Measurements from ENCODE around the gene GFOD1. TPM values are rescaled to one million over a fixed set of nuclear protein-coding genes. Genes with fewer than 3 reads are reported as not detected.
A peak's percentile ranks its signal among the peaks of the same experiment; 100 is the strongest.
"Not testable (repeated sequence)": the region's sequence is repeated elsewhere in the genome, so short reads cannot be mapped to it uniquely, and the experiment has no call there.

Gene GFOD1
- total and polyA plus RNA-seq, 5 experiments from 2014 or later: 0.08 to 2.0 (median 1.2) TPM

DNA sequence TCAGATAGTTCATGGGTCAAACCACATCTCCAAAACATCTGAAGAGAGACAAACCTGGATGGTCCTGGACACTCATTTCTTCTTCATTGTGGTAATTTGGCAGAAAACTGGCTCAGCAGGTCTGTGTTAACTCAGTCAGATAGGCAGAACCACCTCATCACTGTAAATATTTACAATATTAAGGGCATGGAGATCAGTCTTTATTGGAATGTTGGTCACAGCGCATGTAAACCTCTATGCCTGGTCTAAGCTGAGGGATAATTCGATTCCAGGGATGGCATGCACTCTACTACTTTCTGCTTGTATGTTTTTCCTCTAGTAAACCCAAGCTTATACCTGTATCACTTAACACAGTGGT, 155.1 kb downstream of the GFOD1 start:
- POLR2A ChIA-PET: no interaction called here
- H3K36me3 Mint-ChIP-seq: no peaks in the 10 kb centered on the region
- no peak overlapping the region for H3K4me3 Mint-ChIP-seq
- peaks cover 0 to 24% (median 17%) of the 10 kb centered on the region in 4 donors for H3K4me1 Mint-ChIP-seq
- H3K9me3 Mint-ChIP-seq: no peaks in the 10 kb centered on the region
- no peaks in the 10 kb centered on the region for H3K27me3 Mint-ChIP-seq
- DNase-seq: no peak
- ATAC-seq: no peak
- H3K27ac Mint-ChIP-seq: no peak overlapping the region

DNA sequence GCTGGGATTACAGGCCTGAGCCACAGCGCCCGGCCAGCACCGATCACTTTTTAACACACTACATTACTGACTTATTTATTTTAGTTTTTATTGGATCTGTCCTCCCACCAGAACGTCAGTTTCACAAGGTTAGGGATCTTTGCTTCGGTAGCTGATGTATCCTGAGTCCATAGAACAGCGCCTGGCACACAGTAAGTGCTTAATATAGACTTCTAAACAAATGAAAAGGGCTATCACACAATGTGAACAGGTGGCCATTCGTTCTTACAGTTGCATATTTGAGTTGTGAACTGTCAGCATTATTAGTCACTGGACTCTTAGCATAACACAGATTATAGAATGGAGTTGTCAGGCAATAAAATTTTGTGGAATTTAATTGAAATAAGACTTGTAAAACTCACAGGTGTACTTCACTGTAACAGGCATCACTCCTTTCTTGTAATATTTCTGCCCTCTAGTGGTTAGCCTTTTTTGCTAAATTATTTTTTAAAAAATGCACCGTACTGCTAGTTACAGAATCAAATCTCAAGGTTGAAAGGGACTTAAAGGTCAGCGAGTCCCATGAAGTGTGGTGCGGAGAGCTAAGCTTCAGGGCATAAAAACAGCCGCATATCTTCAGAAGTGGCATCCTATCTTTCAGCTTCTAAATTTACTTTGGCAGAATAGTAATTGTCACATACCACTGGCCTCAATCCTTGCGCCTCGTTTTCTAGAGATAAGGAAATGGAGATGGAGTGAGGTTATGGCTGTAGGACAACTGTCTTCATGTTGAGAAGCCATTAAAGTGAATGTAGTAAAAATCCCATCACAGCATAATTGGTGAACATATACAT, 155.7 kb downstream of the GFOD1 start:
- Mint-ChIP-seq H3K36me3 (no peaks in the 10 kb centered on the region), H3K9me3 (no peaks in the 10 kb centered on the region), H3K27ac (peak overlapping the region in 1 of 10 donors; percentile 46), H3K27me3 (no peaks in the 10 kb centered on the region), H3K4me3 (no peak overlapping the region), H3K4me1 (peaks cover 0 to 26% (median 18%) of the 10 kb centered on the region in 4 donors)
- no peak for ATAC-seq
- DNase-seq: peak in 3 of 10 donors; percentile 42 to 51 (median 45)
- POLR2A ChIA-PET: interaction anchor here (0.5 kb wide), 1 partner anchor 394 kb away, joined by 6 read pairs; no protein-coding TSS in a partner anchor

DNA sequence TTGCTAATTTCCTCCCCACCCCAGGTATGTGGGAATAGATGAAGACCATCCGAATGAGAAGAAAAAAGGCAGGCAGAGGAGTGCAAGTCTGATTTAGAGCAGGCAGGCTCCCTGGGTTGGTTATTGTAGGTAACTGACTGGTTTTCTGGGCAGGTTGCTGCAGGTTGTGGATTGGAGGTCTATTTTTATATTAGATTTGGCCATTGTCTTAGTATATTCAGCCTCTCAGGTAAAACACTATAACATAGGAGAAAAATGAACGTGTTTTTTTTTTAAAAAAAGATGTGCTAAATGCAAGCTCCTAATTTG, 158.6 kb downstream of the GFOD1 start:
- ATAC-seq: no peak
- peak overlapping the region; percentile 90 to 97 (median 96) for H3K4me3 Mint-ChIP-seq
- peak overlapping the region; percentile 95 to 99 (median 98) for H3K27ac Mint-ChIP-seq
- peaks cover 2 to 31% (median 19%) of the 10 kb centered on the region in 4 donors for H3K4me1 Mint-ChIP-seq
- no peak for DNase-seq
- H3K27me3 Mint-ChIP-seq: no peaks in the 10 kb centered on the region
- no peaks in the 10 kb centered on the region for H3K9me3 Mint-ChIP-seq
- peaks cover 6 to 21% (median 9%) of the 10 kb centered on the region in 3 donors for H3K36me3 Mint-ChIP-seq
- POLR2A ChIA-PET: interaction anchor here (1.1 to 2.1 kb wide), 7 partner anchors 9 to 485 kb away, joined by 3 to 17 read pairs (median 7); partner anchors contain the start of genes MCUR1, NOL7, RANBP9 and SIRT5

DNA sequence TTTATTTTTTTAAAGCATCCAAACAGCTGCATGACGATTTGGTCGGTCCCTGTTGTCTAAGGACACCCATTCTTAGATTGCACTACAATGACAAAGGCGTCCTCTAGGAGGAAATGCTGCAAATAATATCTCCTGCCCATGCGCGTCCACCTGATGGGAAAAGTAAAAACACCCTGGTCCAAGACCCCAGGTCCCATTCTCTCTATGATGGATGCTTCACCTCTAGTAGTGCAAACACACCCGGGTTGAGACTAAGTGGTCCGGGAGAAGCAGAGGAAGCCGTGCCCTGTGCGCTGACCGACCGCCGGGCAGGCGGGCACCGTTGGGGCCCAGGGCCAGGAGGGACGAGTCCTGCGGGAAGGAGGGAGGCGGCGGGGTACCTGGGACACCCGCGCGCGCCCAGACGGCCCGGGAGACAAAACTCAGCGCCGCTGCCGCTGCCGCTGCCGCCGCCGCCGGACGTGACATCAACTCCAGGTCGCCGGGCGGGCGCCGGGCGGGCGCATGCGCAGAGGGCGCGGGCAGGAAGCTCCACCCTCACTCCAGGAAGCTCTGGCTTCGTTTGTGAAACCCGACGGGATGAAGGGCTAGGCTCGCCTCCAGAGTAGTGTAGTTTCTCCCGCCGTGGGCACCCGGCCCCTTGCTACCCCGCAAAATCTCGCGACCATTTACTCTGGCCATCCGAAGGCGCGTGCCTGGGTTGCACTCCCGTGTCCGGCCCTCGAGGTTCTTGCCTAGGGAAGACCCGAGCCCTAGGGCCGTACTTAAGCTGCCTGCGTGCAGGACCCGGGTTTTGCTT, 159.1 kb downstream of the GFOD1 start, which contains the start of gene TBC1D7:
TBC1D7 (minus strand) TSS at position 462 of the 799 bp plus-strand sequence. CDS start 1,639 bp downstream, outside the sequence.
- Mint-ChIP-seq H3K27me3 (no peaks in the 10 kb centered on the region), H3K9me3 (no peaks in the 10 kb centered on the region), H3K4me3 (peak within 1 kb of the TSS; percentile 90 to 97 (median 96)), H3K27ac (peak within 1 kb of the TSS; percentile 95 to 99 (median 98)), H3K36me3 (peaks cover 6 to 26% (median 9%) of the 10 kb centered on the region in 3 donors), H3K4me1 (peaks cover 2 to 31% (median 19%) of the 10 kb centered on the region in 4 donors)
- DNase-seq (peak; percentile 88 to 96 (median 94)), ATAC-seq (peak; percentile 86 to 88)
- POLR2A ChIA-PET: interaction anchor here (0.6 to 2.1 kb wide), 8 partner anchors 9 to 486 kb away, joined by 3 to 17 read pairs (median 6); partner anchors contain the start of genes MCUR1, NOL7, RANBP9 and SIRT5

DNA sequence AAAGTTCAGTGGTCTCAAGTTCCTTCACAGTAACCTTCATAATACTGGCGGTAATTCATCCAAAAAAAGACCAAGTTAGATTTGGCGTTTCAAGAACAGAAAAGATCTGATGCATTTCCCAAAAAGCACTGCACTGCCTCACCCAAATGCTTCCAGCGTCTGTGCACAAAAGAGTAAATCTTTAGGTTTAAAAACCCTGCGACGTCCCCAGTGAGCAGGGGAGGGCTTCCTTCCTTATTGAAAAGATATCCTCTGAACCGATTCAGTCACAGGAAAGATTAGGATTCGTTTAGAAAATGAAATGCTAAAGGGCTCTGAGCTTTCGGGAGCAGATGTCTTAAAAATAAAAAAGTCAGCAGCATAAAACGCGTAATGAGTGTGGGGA, 159.7 kb downstream of the GFOD1 start:
- Mint-ChIP-seq H3K27me3 (no peaks in the 10 kb centered on the region), H3K4me3 (peak overlapping the region; percentile 88 to 97 (median 96)), H3K36me3 (peaks cover 6 to 30% (median 9%) of the 10 kb centered on the region in 3 donors), H3K27ac (peak overlapping the region; percentile 93 to 99 (median 98)), H3K4me1 (peaks cover 2 to 31% (median 19%) of the 10 kb centered on the region in 4 donors), H3K9me3 (no peaks in the 10 kb centered on the region)
- DNase-seq (no peak), ATAC-seq (peak; percentile 2 to 16)
- POLR2A ChIA-PET: interaction anchor here (1.1 to 2.1 kb wide), 4 partner anchors 10 to 288 kb away, joined by 3 to 17 read pairs (median 10); partner anchors contain the start of genes NOL7 and SIRT5

DNA sequence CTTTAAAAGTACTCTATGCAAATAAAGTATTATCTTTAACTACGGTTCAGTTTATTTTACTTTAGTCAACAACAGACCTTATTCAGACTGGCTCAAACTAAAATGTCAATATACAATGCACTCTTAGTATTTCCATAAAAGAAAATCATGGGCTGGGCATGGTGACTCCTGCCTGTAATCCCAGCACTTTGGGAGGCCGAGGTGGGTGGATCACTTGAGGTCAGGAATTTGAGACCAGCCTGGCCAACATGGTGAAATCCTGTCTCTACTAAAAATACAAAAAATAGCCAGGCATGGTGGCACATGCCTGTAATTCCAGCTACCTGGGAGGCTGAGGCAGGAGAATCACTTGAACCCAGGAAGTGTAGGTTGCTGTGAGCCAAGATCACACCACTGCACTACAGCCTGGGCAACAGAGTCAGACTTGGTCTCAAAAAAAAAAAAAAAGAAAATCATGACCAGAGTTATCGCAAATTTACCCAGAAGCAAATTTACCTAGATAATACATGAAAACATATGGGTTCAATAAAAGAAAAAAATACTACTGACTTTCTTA, 161.3 kb downstream of the GFOD1 start:
- POLR2A ChIA-PET, H3K9me3 Mint-ChIP-seq, H3K27me3 Mint-ChIP-seq, H3K27ac Mint-ChIP-seq, DNase-seq, ATAC-seq: not testable (repeated sequence)
- Mint-ChIP-seq H3K4me1 (peaks cover 3 to 31% (median 19%) of the 10 kb centered on the region in 4 donors), H3K4me3 (peak overlapping the region in 3 of 10 donors; percentile 22 to 96 (median 56)), H3K36me3 (peaks cover 6 to 46% (median 14%) of the 10 kb centered on the region in 3 donors)

DNA sequence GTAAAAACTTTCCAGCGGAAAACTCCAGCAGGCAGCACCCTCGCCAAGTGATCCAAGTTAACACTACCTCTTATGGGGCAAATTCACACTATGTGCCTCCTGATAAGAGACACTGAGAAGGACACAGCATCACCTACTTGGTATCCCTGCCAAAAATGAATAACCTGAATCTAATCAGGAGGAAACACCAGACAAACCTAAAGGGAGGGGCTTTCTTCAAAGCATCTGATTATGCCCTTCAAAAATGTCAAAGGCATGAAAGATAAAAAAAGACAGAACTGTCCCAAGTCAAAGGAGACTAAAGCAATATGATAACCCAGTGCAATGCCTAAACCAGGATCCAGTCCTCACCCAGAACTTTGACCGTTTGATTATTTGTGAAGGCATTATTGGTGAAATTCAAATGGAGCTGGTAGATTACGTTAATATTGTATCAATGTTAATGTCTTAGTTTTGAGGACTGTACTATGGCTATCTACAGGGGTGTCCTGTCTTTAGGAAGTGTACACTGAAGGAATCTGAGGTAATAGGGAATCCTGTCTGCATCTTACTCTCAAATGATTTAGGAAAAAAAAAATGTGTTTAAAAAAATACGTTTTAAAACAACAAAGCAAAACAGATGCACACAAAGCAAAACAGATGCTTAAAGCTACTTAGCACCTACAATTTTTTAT, 167.4 kb downstream of the GFOD1 start:
- H3K4me3 Mint-ChIP-seq: no peak overlapping the region
- POLR2A ChIA-PET: interaction anchor here (0.6 kb wide), 1 partner anchor 1296 kb away, joined by 4 read pairs; no protein-coding TSS in a partner anchor
- H3K27me3 Mint-ChIP-seq: no peaks in the 10 kb centered on the region
- ATAC-seq (no peak), DNase-seq (no peak)
- H3K27ac Mint-ChIP-seq: no peak overlapping the region
- H3K36me3 Mint-ChIP-seq: peaks cover 28 to 94% (median 42%) of the 10 kb centered on the region in 3 donors
- H3K4me1 Mint-ChIP-seq: peaks cover 0 to 2% (median under 1%) of the 10 kb centered on the region in 4 donors
- no peaks in the 10 kb centered on the region for H3K9me3 Mint-ChIP-seq

DNA sequence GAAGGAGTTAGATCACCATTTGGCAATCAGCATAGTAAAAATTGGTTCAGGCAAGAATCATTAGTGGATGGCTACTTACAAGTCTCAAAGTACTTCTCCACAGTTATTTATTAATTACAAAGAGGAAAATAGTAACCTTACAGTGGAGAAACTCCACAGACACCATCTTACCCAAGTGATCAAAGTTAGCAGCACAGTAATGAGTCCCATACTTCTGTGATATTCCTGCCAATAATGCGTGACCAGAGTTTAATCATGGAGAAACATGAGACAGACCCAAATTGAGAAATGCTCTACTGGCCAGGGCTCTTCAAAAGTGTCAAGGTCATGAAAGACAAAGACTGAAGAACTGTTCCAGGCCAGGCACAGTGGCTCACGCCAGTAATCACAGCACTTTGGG, 168.6 kb downstream of the GFOD1 start:
- peaks cover 0 to 2% (median 0%) of the 10 kb centered on the region in 4 donors for H3K4me1 Mint-ChIP-seq
- ATAC-seq (no peak), DNase-seq (no peak)
- POLR2A ChIA-PET: interaction anchor here (0.7 kb wide), 1 partner anchor 9 kb away, joined by 3 read pairs; no protein-coding TSS in a partner anchor
- H3K27me3 Mint-ChIP-seq: no peaks in the 10 kb centered on the region
- H3K27ac Mint-ChIP-seq: no peak overlapping the region
- no peak overlapping the region for H3K4me3 Mint-ChIP-seq
- H3K36me3 Mint-ChIP-seq: peaks cover 20 to 93% (median 44%) of the 10 kb centered on the region in 3 donors
- H3K9me3 Mint-ChIP-seq: no peaks in the 10 kb centered on the region

DNA sequence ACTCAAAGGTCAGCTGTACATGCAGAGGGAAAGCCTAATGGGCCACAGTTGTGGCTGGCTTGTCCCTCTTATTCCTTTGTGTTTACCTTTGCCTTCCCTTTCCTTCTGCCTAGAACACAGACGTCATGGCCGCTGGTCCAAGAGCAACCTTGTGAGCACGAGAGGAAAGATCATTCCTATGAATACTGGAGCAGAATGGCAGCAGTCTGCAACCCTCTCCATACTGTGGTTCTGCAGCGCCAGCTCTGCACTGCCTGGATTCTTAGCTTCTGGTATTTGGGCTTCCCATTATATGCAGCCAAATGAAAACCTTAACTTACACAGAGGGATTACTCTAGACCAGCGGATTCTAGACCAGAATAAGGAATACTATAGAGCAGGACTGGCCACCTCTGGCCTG, 171.5 kb downstream of the GFOD1 start:
- Mint-ChIP-seq H3K9me3 (no peaks in the 10 kb centered on the region), H3K27ac (peak overlapping the region in 2 of 10 donors; percentile 47 to 57), H3K4me1 (peaks cover 0 to 2% (median 0%) of the 10 kb centered on the region in 4 donors), H3K4me3 (no peak overlapping the region), H3K27me3 (no peaks in the 10 kb centered on the region), H3K36me3 (peaks cover 13 to 93% (median 56%) of the 10 kb centered on the region in 3 donors)
- ATAC-seq (no peak), DNase-seq (no peak)
- POLR2A ChIA-PET: interaction anchor here (0.6 kb wide), 1 partner anchor 15 kb away, joined by 3 read pairs; no protein-coding TSS in a partner anchor

DNA sequence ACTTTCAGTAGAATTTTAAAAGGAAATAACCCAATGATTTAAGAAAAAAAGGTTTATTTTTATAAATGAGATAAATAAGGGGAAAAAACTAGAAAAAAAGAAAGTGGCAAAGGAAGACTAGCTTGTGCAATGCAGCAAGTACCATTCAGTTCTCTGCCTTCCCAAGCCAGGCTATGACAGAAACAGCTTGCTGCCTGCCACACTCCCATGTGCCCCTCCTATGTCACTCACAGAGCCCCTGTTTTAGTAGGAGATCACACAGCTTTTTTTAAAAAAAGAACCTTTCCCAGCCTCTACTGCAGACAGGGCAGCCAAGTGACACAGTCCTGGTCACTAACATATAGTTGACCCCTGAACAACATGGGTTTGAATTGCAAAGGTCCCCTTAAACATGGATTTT, 172.6 kb downstream of the GFOD1 start:
- POLR2A ChIA-PET: no interaction called here
- no peak overlapping the region for H3K27ac Mint-ChIP-seq
- H3K4me1 Mint-ChIP-seq: peaks cover 0 to 2% (median 0%) of the 10 kb centered on the region in 4 donors
- DNase-seq (no peak), ATAC-seq (no peak)
- no peak overlapping the region for H3K4me3 Mint-ChIP-seq
- no peaks in the 10 kb centered on the region for H3K27me3 Mint-ChIP-seq
- no peaks in the 10 kb centered on the region for H3K9me3 Mint-ChIP-seq
- peaks cover 10 to 93% (median 47%) of the 10 kb centered on the region in 3 donors for H3K36me3 Mint-ChIP-seq

DNA sequence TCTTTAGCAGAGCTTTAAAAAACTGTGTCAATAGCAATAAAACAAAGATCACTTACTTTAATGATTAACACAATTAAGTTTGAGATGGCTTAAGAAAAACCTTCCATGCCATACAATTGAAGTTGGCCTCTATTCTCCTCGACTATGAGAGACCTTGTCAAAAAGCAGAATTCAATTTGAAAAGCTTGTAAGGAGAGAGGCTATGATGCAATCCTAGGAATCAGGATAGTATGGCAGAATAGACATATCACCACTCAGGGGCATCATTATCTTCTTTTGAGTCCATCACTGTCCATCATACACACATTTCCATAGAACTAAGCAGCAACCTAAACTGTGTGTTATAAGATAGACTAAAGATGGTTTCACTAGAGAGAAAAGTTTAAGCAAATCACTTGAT, 176.2 kb downstream of the GFOD1 start:
- POLR2A ChIA-PET: no interaction called here
- Mint-ChIP-seq H3K36me3 (peaks cover 6 to 92% (median 56%) of the 10 kb centered on the region in 3 donors), H3K4me3 (no peak overlapping the region), H3K27me3 (no peaks in the 10 kb centered on the region), H3K27ac (no peak overlapping the region), H3K9me3 (no peaks in the 10 kb centered on the region), H3K4me1 (peaks cover 0 to 9% (median 2%) of the 10 kb centered on the region in 4 donors)
- DNase-seq (no peak), ATAC-seq (no peak)

All from naive thymus-derived CD8-positive, alpha-beta T cell (primary cell).